Measurements from ENCODE around the gene JADE1. TPM values are rescaled to one million over a fixed set of nuclear protein-coding genes. Genes with fewer than 3 reads are reported as not detected.

The JADE1 gene
- total RNA-seq, 1 experiment from 2014 or later: 30.2 TPM

GRCh38 chr4:128810331-128810870 lies 901 bp downstream of the JADE1 start:
- H3K27ac Mint-ChIP-seq (ENCODE audit: unreplicated experiment): peak overlapping the region; percentile 97
- H3K4me3 Mint-ChIP-seq (ENCODE audit: unreplicated experiment): peak overlapping the region; percentile 93
- ChIA-PET POLR2A (interaction anchor here (0.7 kb wide), 1 partner anchor 243 kb away, joined by 13 read pairs; no protein-coding TSS in a partner anchor), CTCF (interaction anchor here (0.7 to 0.8 kb wide), 2 partner anchors 33 to 236 kb away, joined by 3 read pairs; no protein-coding TSS in a partner anchor)
- Histone ChIP-seq H3K4me3 (ENCODE audit: low read depth, low read length) (peak overlapping the region; percentile 67), H3K36me3 (ENCODE audit: control insufficient read depth, insufficient read depth, low read length) (no peaks in the 10 kb centered on the region), H3K9me3 (no peaks in the 10 kb centered on the region), H3K4me1 (peaks cover 19% of the 10 kb centered on the region), H3K27me3 (replicated peaks; ENCODE audit: control insufficient read depth, insufficient read depth, low read length) (no peaks in the 10 kb centered on the region)
- no peaks in the 10 kb centered on the region for H3K27me3 Mint-ChIP-seq (ENCODE audit: insufficient read depth, unreplicated experiment)
- no peak for TF ChIP-seq CTCF (IDR thresholded peaks at IDR 0.05; ENCODE audit: insufficient read depth in 1 of 2, low read depth in 1 of 2, low read length in 1 of 2, severe bottlenecking in 1 of 2, unreplicated experiment in 1 of 2)
- intact Hi-C loops (cut with micrococcal nuclease; ENCODE audit: unreplicated experiment): loop anchor here (1.0 to 2.0 kb wide), 2 partner anchors 14 to 284 kb away; no protein-coding TSS in a partner anchor
- H3K4me1 Mint-ChIP-seq (ENCODE audit: low read depth, unreplicated experiment): peaks cover 6% of the 10 kb centered on the region
- DNase-seq: peak; percentile 24 to 46
- H3K36me3 Mint-ChIP-seq (ENCODE audit: insufficient read depth, unreplicated experiment): peaks cover 19% of the 10 kb centered on the region
- no peaks in the 10 kb centered on the region for H3K9me3 Mint-ChIP-seq (ENCODE audit: unreplicated experiment)
- BruUV-seq (replicated peaks): no TSS peak

- CTCF ChIA-PET: interaction anchor here (1.2 to 1.8 kb wide), 2 partner anchors 52 to 357 kb away, joined by 4 read pairs; no protein-coding TSS in a partner anchor
- peak overlapping the region; percentile 67 for H3K4me3 ChIP-seq (ENCODE audit: low read depth, low read length)
- H3K4me1 ChIP-seq: peaks cover 17% of the 10 kb centered on the region
- peaks cover 20% of the 10 kb centered on the region for H3K36me3 Mint-ChIP-seq (ENCODE audit: insufficient read depth, unreplicated experiment)
- no peak for TF ChIP-seq CTCF (IDR thresholded peaks at IDR 0.05; ENCODE audit: insufficient read depth in 1 of 2, low read depth in 1 of 2, low read length in 1 of 2, severe bottlenecking in 1 of 2, unreplicated experiment in 1 of 2)
- BruUV-seq (replicated peaks): no TSS peak
- no peaks in the 10 kb centered on the region for H3K36me3 ChIP-seq (ENCODE audit: control insufficient read depth, insufficient read depth, low read length)
- intact Hi-C loops (cut with micrococcal nuclease; ENCODE audit: unreplicated experiment): loop anchor here (1.0 to 2.0 kb wide), 2 partner anchors 14 to 285 kb away; no protein-coding TSS in a partner anchor
- no peaks in the 10 kb centered on the region for H3K9me3 ChIP-seq
- no peaks in the 10 kb centered on the region for H3K27me3 ChIP-seq (replicated peaks; ENCODE audit: control insufficient read depth, insufficient read depth, low read length)
- no peaks in the 10 kb centered on the region for H3K27me3 Mint-ChIP-seq (ENCODE audit: insufficient read depth, unreplicated experiment)
- DNase-seq: peak; percentile 91 to 94
- peak overlapping the region; percentile 97 for H3K27ac Mint-ChIP-seq (ENCODE audit: unreplicated experiment)
- H3K4me3 Mint-ChIP-seq (ENCODE audit: unreplicated experiment): peak overlapping the region; percentile 93
- H3K9me3 Mint-ChIP-seq (ENCODE audit: unreplicated experiment): no peaks in the 10 kb centered on the region
- peaks cover 6% of the 10 kb centered on the region for H3K4me1 Mint-ChIP-seq (ENCODE audit: low read depth, unreplicated experiment)
- POLR2A ChIA-PET: interaction anchor here (0.9 kb wide), 1 partner anchor 86 kb away, joined by 3 read pairs; no protein-coding TSS in a partner anchor
These were observed 1.5 kb downstream of the JADE1 start for GRCh38 chr4:128810871-128811570.
